Measurements from ENCODE around the gene GUCA2A. TPM values are rescaled to one million over a fixed set of nuclear protein-coding genes. Genes with fewer than 3 reads are reported as not detected.

GUCA2A gene
- total RNA-seq, 1 experiment from 2014 or later = not detected

GRCh38 chr1:42178249-42178648 is 13.7 kb upstream of the GUCA2A start:
- H4K8ac ChIP-seq (replicated peaks; ENCODE audit: insufficient read length, low read depth, low read length) = no peak overlapping the region
- no peak for DNase-seq
- H4K5ac ChIP-seq (ENCODE audit: insufficient read length, low read depth, low read length) = no peak overlapping the region
- no peak for TF ChIP-seq CTCF (conservative IDR thresholded peaks at IDR 0.05)
- no peak overlapping the region for H3K56ac ChIP-seq (ENCODE audit: insufficient read length, low read depth, low read length)
- H4K91ac ChIP-seq (ENCODE audit: insufficient read length, low read depth, low read length) = no peak overlapping the region
- no peaks in the 10 kb centered on the region for H4K20me1 ChIP-seq (ENCODE audit: control insufficient read depth, insufficient read depth, insufficient read length)
- no peak overlapping the region for H3K23ac ChIP-seq (ENCODE audit: insufficient read length, low read depth, low read length)
- no peak overlapping the region for H2BK15ac ChIP-seq (ENCODE audit: low read depth, low read length)
- no peak overlapping the region for H3K4me3 Mint-ChIP-seq
- H3K18ac ChIP-seq (ENCODE audit: insufficient read length, low read depth, low read length) = no peak overlapping the region
- no peaks in the 10 kb centered on the region for H3K23me2 ChIP-seq (ENCODE audit: insufficient read length, low read depth, low read length, poor library complexity, severe bottlenecking)
- H3K9me3 Mint-ChIP-seq = no peaks in the 10 kb centered on the region
- no peaks in the 10 kb centered on the region for H3K27me3 Mint-ChIP-seq (ENCODE audit: low read depth)
- no peaks in the 10 kb centered on the region for H3K79me1 ChIP-seq (ENCODE audit: insufficient read depth, low read depth, low read length, poor library complexity, severe bottlenecking)
- no peak overlapping the region for H2BK120ac ChIP-seq (ENCODE audit: low read depth, low read length, poor library complexity, severe bottlenecking)
- H3K4ac ChIP-seq (ENCODE audit: low read depth, low read length) = no peak overlapping the region
- no peak overlapping the region for H2AFZ ChIP-seq (ENCODE audit: low read length)
- no peaks in the 10 kb centered on the region for H3K9me3 ChIP-seq (ENCODE audit: control insufficient read depth, low read depth, low read length)
- H3K4me1 ChIP-seq (ENCODE audit: insufficient read depth, low read length) = no peaks in the 10 kb centered on the region
- H3K4me2 ChIP-seq (ENCODE audit: insufficient read depth, insufficient read length, low read length) = no peak overlapping the region
- no CpG with 5 or more reads among the region's 3 CpGs for WGBS (ENCODE audit: extremely low coverage, insufficient read length, low lambda C conversion rate)
- no peaks in the 10 kb centered on the region for H3K79me2 ChIP-seq (ENCODE audit: insufficient read depth, low read length)
- H2BK5ac ChIP-seq (ENCODE audit: insufficient read length, low read length) = no peak overlapping the region
- H3K27ac Mint-ChIP-seq = no peak overlapping the region
- no peak overlapping the region for H3K27ac ChIP-seq (ENCODE audit: insufficient read length, low read depth, low read length)
- no peak overlapping the region for H2AK5ac ChIP-seq (ENCODE audit: insufficient read length, low read length)
- no peak overlapping the region for H3K14ac ChIP-seq (ENCODE audit: insufficient read depth, low read length)
- no peak overlapping the region for H2BK20ac ChIP-seq (ENCODE audit: low read depth, low read length, poor library complexity, severe bottlenecking)
- no peak overlapping the region for H2BK12ac ChIP-seq (ENCODE audit: insufficient read length, low read depth, low read length)
- no peak overlapping the region for H3T11ph ChIP-seq (ENCODE audit: low read length)
- H3K4me1 Mint-ChIP-seq = peaks cover 4 to 6% of the 10 kb centered on the region in 2 experiments
- no peak overlapping the region for H3K9ac ChIP-seq (ENCODE audit: extremely low read depth, insufficient read length, low read length)
- peaks cover 2 to 26% (median 5%) of the 10 kb centered on the region in 3 experiments; a peak in 6 of 7 replicates for H3K36me3 Mint-ChIP-seq (ENCODE audit: insufficient read depth in 1 of 3, low read depth in 3 of 3)
- H3K27me3 ChIP-seq (ENCODE audit: insufficient read depth, low read length) = no peaks in the 10 kb centered on the region

Data from H9 (cell line).